Endothelial cell of umbilical vein (primary cell): ENCODE results near the gene CAMKMT. TPM values are rescaled to one million over a fixed set of nuclear protein-coding genes. Genes with fewer than 3 reads are reported as not detected.

Experiments used
- BruUV-seq: library from RNA; stranded (reverse); fragments of 400-500 nt; replicated peaks from 2 replicates; lab custom pipeline; 2021; lab: Mats Ljungman, UMichigan
- CTCF ChIA-PET: fragments of 300-600, 350-600 bp; sonication (Branson Sonifier 250); formaldehyde crosslinking; loops from one replicate; lab custom pipeline; 2021; ENCODE audit warnings: antibody characterized with exemption, inconsistent platforms; lab: Charles Lee
- POLR2A ChIA-PET: fragments of 300-600, 350-600 bp; sonication (Branson Sonifier 250); formaldehyde crosslinking; loops from one replicate; lab custom pipeline; 2021; ENCODE audit warnings: antibody characterized with exemption, inconsistent platforms; lab: Charles Lee
- DNase-seq: peaks from one replicate; pipeline ENCODE4 v3.0.0-alpha.2; 2011; ENCODE audit warnings: low read depth, low spot score
- FAIRE-seq: peaks from 2 replicates; lab custom pipeline; 2011; peaks lifted over from hg19 to GRCh38; lab: Jason Lieb, UNC
- H2AFZ ChIP-seq: 2 replicates; pipeline ENCODE4 v1.6.0; 2012; ENCODE audit warnings: low read depth, low read length, control low read depth, inconsistent platforms
- H3K27ac ChIP-seq: 2 replicates; pipeline ENCODE4 v1.5.1; 2011; ENCODE audit warnings: low read depth, mild to moderate bottlenecking, control low read depth, low read length, moderate library complexity; ENCODE audit not compliant: insufficient read depth
- H3K27me3 ChIP-seq, 2 experiments: 2 replicates each; pipeline versions ENCODE4 v1.6.0 to v1.6.1; 2011; ENCODE audit warnings: low read length in 2 of 2, mixed read lengths in 1 of 2; ENCODE audit not compliant: control insufficient read depth in 2 of 2, insufficient read depth in 2 of 2
- H3K36me3 ChIP-seq, 2 experiments: 2 replicates in 1 of 2; 3 replicates in 1 of 2; pipeline ENCODE4 v1.5.1; 2011; ENCODE audit warnings: low read length in 2 of 2, mild to moderate bottlenecking in 1 of 2, moderate library complexity in 1 of 2; ENCODE audit not compliant: control insufficient read depth in 2 of 2, insufficient read depth in 2 of 2; ENCODE audit errors: extremely low read depth in 1 of 2
- H3K4me1 ChIP-seq: 3 replicates; pipeline ENCODE4 v1.5.1; 2011; ENCODE audit warnings: mild to moderate bottlenecking, low read length; ENCODE audit not compliant: control insufficient read depth, insufficient read depth; ENCODE audit errors: extremely low read depth
- H3K4me2 ChIP-seq: 2 replicates; pipeline ENCODE4 v1.6.1; 2011; ENCODE audit warnings: low read length, control low read depth, mixed read lengths; ENCODE audit not compliant: insufficient read depth
- H3K4me3 ChIP-seq, 3 experiments: fragments of 200-600 bp in 1 of 3; sonication (generic), shearing (Covaris generic) in 1 of 3; replicated peaks in 1 of 3; 2 replicates each; pipeline ENCODE4 v1.5.1; 2011 to 2016; ENCODE audit warnings: control low read depth in 3 of 3, low read length in 3 of 3, mild to moderate bottlenecking in 2 of 3, inconsistent platforms in 1 of 3, low read depth in 1 of 3, moderate library complexity in 1 of 3; ENCODE audit not compliant: insufficient read depth in 1 of 3
- H3K79me2 ChIP-seq: 2 replicates; pipeline ENCODE4 v1.6.0; 2012; ENCODE audit warnings: low read length, inconsistent platforms; ENCODE audit not compliant: control insufficient read depth, insufficient read depth
- H3K9ac ChIP-seq: replicated peaks from 2 replicates; pipeline ENCODE3; 2011; ENCODE audit warnings: low read length, control low read depth; ENCODE audit not compliant: insufficient read depth; ENCODE audit errors: extremely low read depth
- H3K9me1 ChIP-seq: replicated peaks from 3 replicates; pipeline ENCODE4 v1.6.0; 2011; ENCODE audit warnings: mild to moderate bottlenecking, low read length; ENCODE audit not compliant: control insufficient read depth, insufficient read depth; ENCODE audit errors: extremely low read depth
- H3K9me3 ChIP-seq: replicated peaks from 2 replicates; pipeline ENCODE4 v1.5.1; 2012; ENCODE audit warnings: low read length, inconsistent platforms; ENCODE audit not compliant: control insufficient read depth, insufficient read depth
- H4K20me1 ChIP-seq: replicated peaks from 2 replicates; pipeline ENCODE3; 2011; ENCODE audit warnings: mild to moderate bottlenecking, low read length; ENCODE audit not compliant: control insufficient read depth, insufficient read depth; ENCODE audit errors: extremely low read depth
- CTCF ChIP-seq, 2 donors: IDR thresholded peaks; 1 replicate in 1 of 2; 2 replicates in 1 of 2; pipeline ENCODE4 v1.5.1; 2011; ENCODE audit warnings: low read length in 2 of 2, mild to moderate bottlenecking in 2 of 2, moderate library complexity in 2 of 2, control low read depth in 1 of 2, inconsistent platforms in 1 of 2, low read depth in 1 of 2; ENCODE audit not compliant: insufficient read depth in 1 of 2; ENCODE audit errors: extremely low read depth in 1 of 2
- EZH2 ChIP-seq: IDR thresholded peaks from 2 replicates; pipeline ENCODE4 v1.6.1; 2012; ENCODE audit warnings: borderline replicate concordance, low read depth, mild to moderate bottlenecking, moderate library complexity, low read length, inconsistent platforms; ENCODE audit not compliant: severe bottlenecking
- FOS ChIP-seq: IDR thresholded peaks from 2 replicates; pipeline ENCODE4 v1.6.1; 2011; ENCODE audit warnings: mild to moderate bottlenecking, low read length, moderate library complexity, borderline replicate concordance; ENCODE audit not compliant: insufficient read depth
- GATA2 ChIP-seq: IDR thresholded peaks from 2 replicates; pipeline ENCODE4 v1.7.0; 2011; ENCODE audit warnings: low read depth, mild to moderate bottlenecking, moderate library complexity, mixed read lengths, low read length; ENCODE audit not compliant: insufficient read length, insufficient read depth
- JUN ChIP-seq: IDR thresholded peaks from 2 replicates; pipeline ENCODE4 v1.6.1; 2011; ENCODE audit warnings: borderline replicate concordance, low read depth; ENCODE audit not compliant: insufficient read length, insufficient read depth
- MAX ChIP-seq: IDR thresholded peaks from 2 replicates; pipeline ENCODE4 v1.6.1; 2011; ENCODE audit not compliant: insufficient read depth, insufficient read length
- MYC ChIP-seq: IDR thresholded peaks from one replicate; pipeline ENCODE4 v1.6.1; 2011; ENCODE audit warnings: mild to moderate bottlenecking, low read depth, low read length
- POLR2A ChIP-seq: IDR thresholded peaks from 2 replicates; pipeline ENCODE4 v1.6.1; 2012; ENCODE audit warnings: low read depth, mild to moderate bottlenecking, control low read depth, low read length
- POLR2AphosphoS5 ChIP-seq: IDR thresholded peaks from 2 replicates; pipeline ENCODE4 v1.6.1; 2012; ENCODE audit warnings: low read depth, mild to moderate bottlenecking, control low read depth, low read length, moderate library complexity; ENCODE audit not compliant: insufficient read depth
- dilution Hi-C: fragments of 300-500 bp; cut with MboI; formaldehyde crosslinking; loops from one replicate; pipeline ENCODE4 v1.15.0; 2019; ENCODE audit warnings: low sequenced_read_pairs; ENCODE audit not compliant: extremely low pct_ligation_motif_present
- intact Hi-C: fragments of 100-400 bp; cut with micrococcal nuclease; formaldehyde crosslinking; loops from one replicate; pipeline ENCODE4 v1.10.0; 2022
- polyA plus RNA-seq, 4 experiments: library from polyadenylated mRNA; depleted of rRNA in 3 of 4; stranded (reverse) in 3 of 4; unstranded in 1 of 4; fragments of >200 nt; gene quantifications; 2 replicates each; pipeline versions ENCODE4 v1.2.1 to v1.2.3, GENCODE V29; 2011 to 2012; ENCODE audit warnings: missing spikeins in 1 of 4
- total RNA-seq: library from RNA; stranded (reverse); gene quantifications from 2 replicates; pipeline ENCODE4 v1.2.3, GENCODE V29; 2021

The CAMKMT gene
- total and polyA plus RNA-seq, 2 donors (not counting 3 experiments of a cell fraction or from before 2014, with no cell fraction given): 4.1 to 10.7 TPM

GRCh38 chr2:44771522-44771921 is 409.8 kb downstream of the CAMKMT start:
- DNase-seq (no peak), FAIRE-seq (no peak)
- dilution Hi-C loops (no loop called here), intact Hi-C loops (no loop called here)
- Histone ChIP-seq H3K9me1 (no peaks in the 10 kb centered on the region), H3K4me1 (no peaks in the 10 kb centered on the region), H3K27me3 (peaks cover 13 to 27% of the 10 kb centered on the region in 2 experiments), H3K27ac (no peak overlapping the region), H2AFZ (no peak overlapping the region), H4K20me1 (no peaks in the 10 kb centered on the region), H3K4me2 (no peak overlapping the region), H3K4me3 (no peak overlapping the region), H3K79me2 (no peaks in the 10 kb centered on the region), H3K9ac (no peak overlapping the region), H3K36me3 (no peaks in the 10 kb centered on the region), H3K9me3 (no peaks in the 10 kb centered on the region)
- POLR2A ChIA-PET: no interaction called here
- no TSS peak for BruUV-seq
- TF ChIP-seq JUN: no peak
- TF ChIP-seq POLR2A: no peak
- no peak for TF ChIP-seq POLR2AphosphoS5
- no peak for TF ChIP-seq EZH2
- TF ChIP-seq MYC: no peak
- TF ChIP-seq CTCF (IDR thresholded peaks at IDR 0.05; ENCODE audit: extremely low read depth in 1 of 2, insufficient read depth in 1 of 2, low read depth in 1 of 2, low read length in 2 of 2): no peak
- no peak for TF ChIP-seq GATA2
- TF ChIP-seq FOS: no peak
- TF ChIP-seq MAX: no peak
- CTCF ChIA-PET: interaction anchor here (0.7 kb wide), 1 partner anchor 292 kb away, joined by 3 read pairs; no protein-coding TSS in a partner anchor
